Liver (tissue), 9 donors: ENCODE results near the gene SHISA4. TPM values are rescaled to one million over a fixed set of nuclear protein-coding genes. Genes with fewer than 3 reads are reported as not detected.

Experiments used
- DNase-seq: peaks from one replicate; pipeline ENCODE4 v3.0.0-alpha.2; 2017; ENCODE audit warnings: low spot score
- H3K27ac ChIP-seq, 2 donors: one replicate each; pipeline ENCODE4 v1.7.0; 2013; ENCODE audit warnings: inconsistent platforms in 2 of 2, low read length in 2 of 2, control low read depth in 1 of 2, low read depth in 1 of 2, mild to moderate bottlenecking in 1 of 2
- H3K27me3 ChIP-seq, 4 donors: one replicate each; pipeline versions ENCODE4 v1.6.1 to v1.7.0; 2013; ENCODE audit warnings: low read length in 3 of 4, inconsistent platforms in 1 of 4, mild to moderate bottlenecking in 1 of 4, moderate library complexity in 1 of 4; ENCODE audit not compliant: control insufficient read depth in 4 of 4, insufficient read depth in 4 of 4
- H3K36me3 ChIP-seq, 4 donors: one replicate each; pipeline versions ENCODE4 v1.6.1 to v1.7.0; 2013; ENCODE audit warnings: low read length in 3 of 4, mild to moderate bottlenecking in 3 of 4, low read depth in 1 of 4, moderate library complexity in 1 of 4; ENCODE audit not compliant: control insufficient read depth in 4 of 4, insufficient read depth in 3 of 4
- H3K4me1 ChIP-seq, 4 donors: one replicate each; pipeline versions ENCODE4 v1.6.1 to v1.7.0; 2013; ENCODE audit warnings: low read length in 3 of 4, mild to moderate bottlenecking in 3 of 4, moderate library complexity in 1 of 4; ENCODE audit not compliant: control insufficient read depth in 4 of 4, insufficient read depth in 4 of 4
- H3K4me3 ChIP-seq, 3 donors: one replicate each; pipeline versions ENCODE4 v1.6.1 to v1.7.0; 2013; ENCODE audit warnings: low read length in 3 of 3, control low read depth in 1 of 3, low read depth in 1 of 3, mild to moderate bottlenecking in 1 of 3
- H3K9ac ChIP-seq, 2 donors: one replicate each; pipeline ENCODE4 v1.7.0; 2013; ENCODE audit warnings: low read length in 2 of 2, mild to moderate bottlenecking in 2 of 2, moderate library complexity in 2 of 2, control low read depth in 1 of 2, low read depth in 1 of 2
- H3K9me3 ChIP-seq, 4 donors: one replicate each; pipeline versions ENCODE4 v1.6.1 to v1.7.0; 2013; ENCODE audit warnings: low read length in 3 of 4; ENCODE audit not compliant: control insufficient read depth in 4 of 4
- ATF3 ChIP-seq: IDR thresholded peaks from 2 replicates; pipeline ENCODE4 v1.6.1; 2016; ENCODE audit warnings: antibody characterized with exemption
- EGR1 ChIP-seq, 2 donors: IDR thresholded peaks; 2 replicates each; pipeline ENCODE4 v1.6.1; 2016 to 2018; ENCODE audit warnings: antibody characterized with exemption in 2 of 2, low read depth in 2 of 2
- FOXA1 ChIP-seq: IDR thresholded peaks from 2 replicates; pipeline ENCODE4 v1.6.1; 2016; ENCODE audit warnings: antibody characterized with exemption
- FOXA2 ChIP-seq: IDR thresholded peaks from 2 replicates; pipeline ENCODE4 v1.6.1; 2016; ENCODE audit warnings: antibody characterized with exemption
- GABPA ChIP-seq, 2 donors: IDR thresholded peaks in 1 of 2; conservative IDR thresholded peaks in 1 of 2; 2 replicates each; pipeline ENCODE4 v1.6.1; 2016; ENCODE audit warnings: antibody characterized with exemption in 2 of 2, mild to moderate bottlenecking in 1 of 2, moderate library complexity in 1 of 2
- HNF4A ChIP-seq, 2 donors: conservative IDR thresholded peaks; 2 replicates each; pipeline ENCODE4 v1.6.1; 2016; ENCODE audit warnings: antibody characterized with exemption in 2 of 2, mild to moderate bottlenecking in 2 of 2
- JUND ChIP-seq, 2 donors: IDR thresholded peaks; 2 replicates each; pipeline ENCODE4 v1.6.1; 2016; ENCODE audit warnings: antibody characterized with exemption in 2 of 2
- NR2F2 ChIP-seq: IDR thresholded peaks from 2 replicates; pipeline ENCODE4 v1.6.1; 2016; ENCODE audit warnings: antibody characterized with exemption
- RAD21 ChIP-seq, 2 donors: IDR thresholded peaks; 2 replicates each; pipeline ENCODE4 v1.6.1; 2016; ENCODE audit warnings: antibody characterized with exemption in 2 of 2, mild to moderate bottlenecking in 2 of 2
- REST ChIP-seq: IDR thresholded peaks from 2 replicates; pipeline ENCODE4 v1.6.1; 2016; ENCODE audit warnings: antibody characterized with exemption, mild to moderate bottlenecking
- SP1 ChIP-seq: IDR thresholded peaks from 2 replicates; pipeline ENCODE4 v1.6.1; 2018; ENCODE audit warnings: antibody characterized with exemption, mild to moderate bottlenecking
- TAF1 ChIP-seq: conservative IDR thresholded peaks from 2 replicates; pipeline ENCODE4 v1.6.1; 2016; ENCODE audit warnings: antibody characterized with exemption, mild to moderate bottlenecking
- YY1 ChIP-seq: IDR thresholded peaks from 2 replicates; pipeline ENCODE4 v1.6.1; 2016; ENCODE audit warnings: antibody characterized with exemption, mild to moderate bottlenecking
- WGBS: extraction: QIAGEN DNeasy Blood & Tissue Kit; methylation state at CpG from one replicate; pipeline ENCODE4 v1.1.7; 2013; 5-methylcytosine and 5-hydroxymethylcytosine counted together
- polyA plus RNA-seq, 2 donors: library from polyadenylated mRNA; stranded (reverse) in 1 of 2; unstranded in 1 of 2; fragments of 200-250 nt in 1 of 2; fragments of >200 nt in 1 of 2; fragmentation: Nextera tagmentation in 1 of 2; extraction: Ambion mirVana in 1 of 2; gene quantifications; one replicate each; pipeline versions ENCODE4 v1.2.1 to v1.2.3, GENCODE V29; 2013 to 2015
- total RNA-seq, 2 donors: library from RNA; depleted of rRNA; stranded (reverse); fragments of >200 nt; gene quantifications; one replicate each; pipeline ENCODE4 v1.2.3, GENCODE V29; 2014
- TF ChIP-seq, protein P1 (sequence below): fragments of 150-350 bp; IDR thresholded peaks from 2 replicates; pipeline ENCODE4 v1.5.1; 2017; ENCODE audit warnings: improper control_type of control experiment, low read depth, low read length; ENCODE audit not compliant: missing input control
- TF ChIP-seq, protein P2 (sequence below): IDR thresholded peaks from 2 replicates; pipeline ENCODE4 v1.6.1; 2016; ENCODE audit warnings: antibody characterized with exemption
- donor health status: healthy.
- donor health status: healthy.
- donor health status: healthy.
- donor health status: healthy.
- donor health status: healthy.

The SHISA4 gene
- total and polyA plus RNA-seq, 4 donors = 0.47 to 4.1 (median 2.1) TPM

DNA sequence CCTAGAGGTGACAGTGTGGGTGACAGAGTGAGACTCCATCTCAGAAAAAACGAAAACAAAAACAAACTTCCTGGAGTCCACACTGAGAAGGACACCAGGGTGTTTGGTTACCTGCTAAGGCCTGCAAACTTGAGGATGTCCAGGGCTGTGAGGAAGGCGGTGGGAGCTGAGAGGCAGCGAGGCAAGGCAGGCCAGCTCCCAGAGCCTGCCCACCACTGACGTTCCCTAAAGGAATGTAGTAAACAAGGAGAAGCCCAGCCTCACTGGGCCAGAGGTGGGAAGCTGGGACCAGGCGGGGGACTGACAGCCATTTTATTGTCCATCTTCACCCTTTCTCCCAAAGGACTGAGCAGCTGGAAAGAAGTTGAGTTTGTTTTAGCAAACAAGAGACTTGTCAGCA lies 24.1 kb downstream of the SHISA4 start:
- H3K4me3 ChIP-seq = no peak overlapping the region
- no peaks in the 10 kb centered on the region for H3K9me3 ChIP-seq
- H3K27ac ChIP-seq = no peak overlapping the region
- no peak for TF ChIP-seq SP1
- TF ChIP-seq REST = no peak
- no peak for TF ChIP-seq NR2F2
- no peak for TF ChIP-seq FOXA1
- no peak for TF ChIP-seq YY1
- TF ChIP-seq HNF4A (conservative IDR thresholded peaks at IDR 0.05) = no peak
- TF ChIP-seq EGR1 (IDR thresholded peaks at IDR 0.05; ENCODE audit: low read depth in 2 of 2) = no peak
- TF ChIP-seq ATF3 = no peak
- TF ChIP-seq, protein P1, sequence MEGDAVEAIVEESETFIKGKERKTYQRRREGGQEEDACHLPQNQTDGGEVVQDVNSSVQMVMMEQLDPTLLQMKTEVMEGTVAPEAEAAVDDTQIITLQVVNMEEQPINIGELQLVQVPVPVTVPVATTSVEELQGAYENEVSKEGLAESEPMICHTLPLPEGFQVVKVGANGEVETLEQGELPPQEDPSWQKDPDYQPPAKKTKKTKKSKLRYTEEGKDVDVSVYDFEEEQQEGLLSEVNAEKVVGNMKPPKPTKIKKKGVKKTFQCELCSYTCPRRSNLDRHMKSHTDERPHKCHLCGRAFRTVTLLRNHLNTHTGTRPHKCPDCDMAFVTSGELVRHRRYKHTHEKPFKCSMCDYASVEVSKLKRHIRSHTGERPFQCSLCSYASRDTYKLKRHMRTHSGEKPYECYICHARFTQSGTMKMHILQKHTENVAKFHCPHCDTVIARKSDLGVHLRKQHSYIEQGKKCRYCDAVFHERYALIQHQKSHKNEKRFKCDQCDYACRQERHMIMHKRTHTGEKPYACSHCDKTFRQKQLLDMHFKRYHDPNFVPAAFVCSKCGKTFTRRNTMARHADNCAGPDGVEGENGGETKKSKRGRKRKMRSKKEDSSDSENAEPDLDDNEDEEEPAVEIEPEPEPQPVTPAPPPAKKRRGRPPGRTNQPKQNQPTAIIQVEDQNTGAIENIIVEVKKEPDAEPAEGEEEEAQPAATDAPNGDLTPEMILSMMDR = no peak
- TF ChIP-seq RAD21 (IDR thresholded peaks at IDR 0.05) = no peak
- TF ChIP-seq, protein P2, sequence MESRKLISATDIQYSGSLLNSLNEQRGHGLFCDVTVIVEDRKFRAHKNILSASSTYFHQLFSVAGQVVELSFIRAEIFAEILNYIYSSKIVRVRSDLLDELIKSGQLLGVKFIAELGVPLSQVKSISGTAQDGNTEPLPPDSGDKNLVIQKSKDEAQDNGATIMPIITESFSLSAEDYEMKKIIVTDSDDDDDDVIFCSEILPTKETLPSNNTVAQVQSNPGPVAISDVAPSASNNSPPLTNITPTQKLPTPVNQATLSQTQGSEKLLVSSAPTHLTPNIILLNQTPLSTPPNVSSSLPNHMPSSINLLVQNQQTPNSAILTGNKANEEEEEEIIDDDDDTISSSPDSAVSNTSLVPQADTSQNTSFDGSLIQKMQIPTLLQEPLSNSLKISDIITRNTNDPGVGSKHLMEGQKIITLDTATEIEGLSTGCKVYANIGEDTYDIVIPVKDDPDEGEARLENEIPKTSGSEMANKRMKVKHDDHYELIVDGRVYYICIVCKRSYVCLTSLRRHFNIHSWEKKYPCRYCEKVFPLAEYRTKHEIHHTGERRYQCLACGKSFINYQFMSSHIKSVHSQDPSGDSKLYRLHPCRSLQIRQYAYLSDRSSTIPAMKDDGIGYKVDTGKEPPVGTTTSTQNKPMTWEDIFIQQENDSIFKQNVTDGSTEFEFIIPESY = no peak
- no peak for TF ChIP-seq FOXA2
- TF ChIP-seq TAF1 = no peak
- TF ChIP-seq GABPA (IDR thresholded peaks at IDR 0.05 in 1 of 2, conservative IDR thresholded peaks at IDR 0.05 in 1 of 2) = no peak
- no peaks in the 10 kb centered on the region for H3K27me3 ChIP-seq
- no peak for DNase-seq
- no peaks in the 10 kb centered on the region for H3K36me3 ChIP-seq
- H3K4me1 ChIP-seq = peaks cover 0 to 3% (median 0%) of the 10 kb centered on the region in 4 donors
- 79% methylated on average over 5 of the region's 5 CpGs for WGBS
- H3K9ac ChIP-seq = no peak overlapping the region

- H3K4me1 ChIP-seq = peaks cover 0 to 3% (median 0%) of the 10 kb centered on the region in 4 donors
- H3K36me3 ChIP-seq = no peaks in the 10 kb centered on the region
- H3K27me3 ChIP-seq = no peaks in the 10 kb centered on the region
- no peaks in the 10 kb centered on the region for H3K9me3 ChIP-seq
- no peak overlapping the region for H3K9ac ChIP-seq
- WGBS = 82% methylated on average over 14 of the region's 14 CpGs
- TF ChIP-seq NR2F2 (no peak), YY1 (no peak), FOXA2 (no peak), EGR1 (IDR thresholded peaks at IDR 0.05; ENCODE audit: low read depth in 2 of 2) (no peak), JUND (IDR thresholded peaks at IDR 0.05) (no peak), RAD21 (IDR thresholded peaks at IDR 0.05) (no peak), ATF3 (no peak), TAF1 (no peak), GABPA (IDR thresholded peaks at IDR 0.05 in 1 of 2, conservative IDR thresholded peaks at IDR 0.05 in 1 of 2) (no peak)
- TF ChIP-seq, protein P2 = no peak
- TF ChIP-seq, protein P1 = no peak
- no peak overlapping the region for H3K4me3 ChIP-seq
- H3K27ac ChIP-seq = no peak overlapping the region
- DNase-seq = no peak
These were observed 25.9 kb downstream of the SHISA4 start for GRCh38 chr1:201914456-201915235.
